Panc1 (cell line): Measurements from ENCODE around the gene PIP5K1C. TPM values are rescaled to one million over a fixed set of nuclear protein-coding genes. Genes with fewer than 3 reads are reported as not detected.

Source experiments
- ATAC-seq: fragments of 200-7000 bp; cut with Tn5 transposase; 2 replicates; pipeline ENCODE4 v1.9.1; 2020; ENCODE audit warnings: mild to moderate bottlenecking, moderate library complexity
- BruUV-seq: library from RNA; stranded (reverse); fragments of 400-500 nt; replicated peaks from 2 replicates; lab custom pipeline; 2021; lab: Mats Ljungman, UMichigan
- CTCF ChIA-PET: fragments of 300-600 bp; sonication (Branson Sonifier 250); formaldehyde crosslinking; loops from one replicate; lab custom pipeline; 2022; ENCODE audit warnings: antibody characterized with exemption; lab: Charles Lee
- POLR2A ChIA-PET: fragments of 300-600 bp; sonication (Branson Sonifier 250); formaldehyde crosslinking; loops from one replicate; lab custom pipeline; 2022; ENCODE audit warnings: antibody characterized with exemption; lab: Charles Lee
- DNase-seq: peaks from one replicate; pipeline ENCODE4 v3.0.0-alpha.2; 2010; ENCODE audit warnings: low read depth, low spot score
- H3K27ac ChIP-seq: 2 replicates; pipeline ENCODE4 v1.5.1; 2011; ENCODE audit warnings: mild to moderate bottlenecking, low read length, inconsistent platforms
- H3K27me3 ChIP-seq: fragments of 200-500 bp; sonication (Bioruptor generic); 2 replicates; pipeline ENCODE4 v1.6.0; 2014; ENCODE audit warnings: low read length, inconsistent platforms; ENCODE audit not compliant: control insufficient read depth, insufficient read depth
- H3K36me3 ChIP-seq: fragments of 200-500 bp; sonication (Bioruptor generic); 2 replicates; pipeline ENCODE4 v1.5.1; 2014; ENCODE audit warnings: inconsistent platforms, mild to moderate bottlenecking, low read length, moderate library complexity; ENCODE audit not compliant: control insufficient read depth, insufficient read depth
- H3K4me1 ChIP-seq: 2 replicates; pipeline ENCODE4 v1.5.1; 2011; ENCODE audit warnings: inconsistent platforms, mild to moderate bottlenecking, low read length, moderate library complexity; ENCODE audit not compliant: control insufficient read depth, insufficient read depth
- H3K4me3 ChIP-seq, 2 experiments: 2 replicates each; pipeline ENCODE4 v1.5.1; 2011 to 2012; ENCODE audit warnings: low read depth in 2 of 2, low read length in 2 of 2, mild to moderate bottlenecking in 2 of 2, inconsistent platforms in 1 of 2, moderate library complexity in 1 of 2
- H3K9me3 ChIP-seq: fragments of 200-500 bp; sonication (Bioruptor generic); 2 replicates; pipeline ENCODE4 v1.5.1; 2014; ENCODE audit warnings: low read depth, mild to moderate bottlenecking, inconsistent platforms, low read length, moderate library complexity; ENCODE audit not compliant: control insufficient read depth, insufficient read depth
- POLR2AphosphoS5 ChIP-seq: IDR thresholded peaks from 2 replicates; pipeline ENCODE4 v1.6.1; 2012; ENCODE audit warnings: mild to moderate bottlenecking, low read depth, low read length, moderate library complexity
- SIN3A ChIP-seq: IDR thresholded peaks from 2 replicates; pipeline ENCODE4 v1.6.1; 2012; ENCODE audit warnings: low read depth, mild to moderate bottlenecking, low read length, moderate library complexity, borderline replicate concordance; ENCODE audit not compliant: insufficient read depth
- TCF7L2 ChIP-seq: IDR thresholded peaks from 2 replicates; pipeline ENCODE4 v1.6.1; 2011; ENCODE audit warnings: mild to moderate bottlenecking, low read depth, low read length, inconsistent platforms
- in situ Hi-C: cut with HindIII; loops from 2 replicates; pipeline ENCODE4 v1.10.0; 2016; ENCODE audit warnings: low sequenced_read_pairs, low pct_unique_long_range_greater_than_20kb
- intact Hi-C: fragments of 100-400 bp; cut with micrococcal nuclease; formaldehyde crosslinking; loops from one replicate; pipeline ENCODE4 v1.10.0; 2022; ENCODE audit not compliant: unreplicated experiment
- total RNA-seq: library from RNA; stranded (reverse); gene quantifications from one replicate; pipeline ENCODE4 v1.2.1, GENCODE V29; 2021; ENCODE audit not compliant: unreplicated experiment
- TF ChIP-seq, protein P1 (sequence below): fragments of 450-650 bp; IDR thresholded peaks from 2 replicates; pipeline ENCODE4 v1.5.1; 2017; ENCODE audit warnings: mild to moderate bottlenecking
- TF ChIP-seq, protein P2 (sequence below), 2 experiments: IDR thresholded peaks; 2 replicates each; pipeline ENCODE4 v1.6.1; 2011 to 2012; ENCODE audit warnings: low read depth in 2 of 2, control low read depth in 1 of 2, low read length in 1 of 2, mild to moderate bottlenecking in 1 of 2, moderate library complexity in 1 of 2; ENCODE audit not compliant: insufficient read depth in 1 of 2

Gene PIP5K1C
- total RNA-seq, 1 experiment from 2014 or later, result 30.6 TPM

DNA sequence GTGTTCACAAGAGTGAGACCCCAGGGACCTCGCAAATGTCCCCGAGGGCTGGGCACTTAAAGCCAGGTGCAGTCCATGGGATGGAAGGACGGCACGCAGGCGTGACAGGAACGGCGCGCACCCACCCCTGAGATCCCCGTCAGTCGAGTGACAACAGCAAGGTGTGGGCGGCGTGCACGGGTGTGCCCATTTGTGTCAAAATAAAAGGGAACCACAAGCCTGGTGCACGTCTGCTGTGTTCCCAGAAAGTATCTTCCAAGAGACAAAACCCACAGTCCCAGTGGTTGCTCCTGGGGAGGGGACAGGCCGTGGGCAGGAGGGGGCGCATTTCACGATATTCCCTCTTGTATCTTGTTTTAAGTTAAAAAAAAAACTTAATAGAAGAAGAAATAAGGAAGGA is 58.0 kb downstream of the PIP5K1C start:
- Histone ChIP-seq H3K36me3 (no peaks in the 10 kb centered on the region), H3K4me1 (peaks cover 4% of the 10 kb centered on the region), H3K4me3 (no peak overlapping the region), H3K27me3 (no peaks in the 10 kb centered on the region), H3K9me3 (no peaks in the 10 kb centered on the region), H3K27ac (no peak overlapping the region)
- ChIA-PET CTCF (no interaction called here), POLR2A (interaction anchor here (0.6 to 0.7 kb wide), 2 partner anchors 13 to 17 kb away, joined by 4 read pairs; no protein-coding TSS in a partner anchor)
- intact Hi-C loops, result no loop called here
- TF ChIP-seq, protein P1, sequence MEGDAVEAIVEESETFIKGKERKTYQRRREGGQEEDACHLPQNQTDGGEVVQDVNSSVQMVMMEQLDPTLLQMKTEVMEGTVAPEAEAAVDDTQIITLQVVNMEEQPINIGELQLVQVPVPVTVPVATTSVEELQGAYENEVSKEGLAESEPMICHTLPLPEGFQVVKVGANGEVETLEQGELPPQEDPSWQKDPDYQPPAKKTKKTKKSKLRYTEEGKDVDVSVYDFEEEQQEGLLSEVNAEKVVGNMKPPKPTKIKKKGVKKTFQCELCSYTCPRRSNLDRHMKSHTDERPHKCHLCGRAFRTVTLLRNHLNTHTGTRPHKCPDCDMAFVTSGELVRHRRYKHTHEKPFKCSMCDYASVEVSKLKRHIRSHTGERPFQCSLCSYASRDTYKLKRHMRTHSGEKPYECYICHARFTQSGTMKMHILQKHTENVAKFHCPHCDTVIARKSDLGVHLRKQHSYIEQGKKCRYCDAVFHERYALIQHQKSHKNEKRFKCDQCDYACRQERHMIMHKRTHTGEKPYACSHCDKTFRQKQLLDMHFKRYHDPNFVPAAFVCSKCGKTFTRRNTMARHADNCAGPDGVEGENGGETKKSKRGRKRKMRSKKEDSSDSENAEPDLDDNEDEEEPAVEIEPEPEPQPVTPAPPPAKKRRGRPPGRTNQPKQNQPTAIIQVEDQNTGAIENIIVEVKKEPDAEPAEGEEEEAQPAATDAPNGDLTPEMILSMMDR, result no peak
- TF ChIP-seq SIN3A (no peak), POLR2AphosphoS5 (no peak), TCF7L2 (no peak)
- TF ChIP-seq, protein P2, sequence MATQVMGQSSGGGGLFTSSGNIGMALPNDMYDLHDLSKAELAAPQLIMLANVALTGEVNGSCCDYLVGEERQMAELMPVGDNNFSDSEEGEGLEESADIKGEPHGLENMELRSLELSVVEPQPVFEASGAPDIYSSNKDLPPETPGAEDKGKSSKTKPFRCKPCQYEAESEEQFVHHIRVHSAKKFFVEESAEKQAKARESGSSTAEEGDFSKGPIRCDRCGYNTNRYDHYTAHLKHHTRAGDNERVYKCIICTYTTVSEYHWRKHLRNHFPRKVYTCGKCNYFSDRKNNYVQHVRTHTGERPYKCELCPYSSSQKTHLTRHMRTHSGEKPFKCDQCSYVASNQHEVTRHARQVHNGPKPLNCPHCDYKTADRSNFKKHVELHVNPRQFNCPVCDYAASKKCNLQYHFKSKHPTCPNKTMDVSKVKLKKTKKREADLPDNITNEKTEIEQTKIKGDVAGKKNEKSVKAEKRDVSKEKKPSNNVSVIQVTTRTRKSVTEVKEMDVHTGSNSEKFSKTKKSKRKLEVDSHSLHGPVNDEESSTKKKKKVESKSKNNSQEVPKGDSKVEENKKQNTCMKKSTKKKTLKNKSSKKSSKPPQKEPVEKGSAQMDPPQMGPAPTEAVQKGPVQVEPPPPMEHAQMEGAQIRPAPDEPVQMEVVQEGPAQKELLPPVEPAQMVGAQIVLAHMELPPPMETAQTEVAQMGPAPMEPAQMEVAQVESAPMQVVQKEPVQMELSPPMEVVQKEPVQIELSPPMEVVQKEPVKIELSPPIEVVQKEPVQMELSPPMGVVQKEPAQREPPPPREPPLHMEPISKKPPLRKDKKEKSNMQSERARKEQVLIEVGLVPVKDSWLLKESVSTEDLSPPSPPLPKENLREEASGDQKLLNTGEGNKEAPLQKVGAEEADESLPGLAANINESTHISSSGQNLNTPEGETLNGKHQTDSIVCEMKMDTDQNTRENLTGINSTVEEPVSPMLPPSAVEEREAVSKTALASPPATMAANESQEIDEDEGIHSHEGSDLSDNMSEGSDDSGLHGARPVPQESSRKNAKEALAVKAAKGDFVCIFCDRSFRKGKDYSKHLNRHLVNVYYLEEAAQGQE (IDR thresholded peaks at IDR 0.05; ENCODE audit: insufficient read depth in 1 of 2, low read depth in 2 of 2, low read length in 1 of 2), result no peak
- ATAC-seq (no peak), DNase-seq (no peak)
- in situ Hi-C loops, result no loop called here
- no TSS peak for BruUV-seq

DNA sequence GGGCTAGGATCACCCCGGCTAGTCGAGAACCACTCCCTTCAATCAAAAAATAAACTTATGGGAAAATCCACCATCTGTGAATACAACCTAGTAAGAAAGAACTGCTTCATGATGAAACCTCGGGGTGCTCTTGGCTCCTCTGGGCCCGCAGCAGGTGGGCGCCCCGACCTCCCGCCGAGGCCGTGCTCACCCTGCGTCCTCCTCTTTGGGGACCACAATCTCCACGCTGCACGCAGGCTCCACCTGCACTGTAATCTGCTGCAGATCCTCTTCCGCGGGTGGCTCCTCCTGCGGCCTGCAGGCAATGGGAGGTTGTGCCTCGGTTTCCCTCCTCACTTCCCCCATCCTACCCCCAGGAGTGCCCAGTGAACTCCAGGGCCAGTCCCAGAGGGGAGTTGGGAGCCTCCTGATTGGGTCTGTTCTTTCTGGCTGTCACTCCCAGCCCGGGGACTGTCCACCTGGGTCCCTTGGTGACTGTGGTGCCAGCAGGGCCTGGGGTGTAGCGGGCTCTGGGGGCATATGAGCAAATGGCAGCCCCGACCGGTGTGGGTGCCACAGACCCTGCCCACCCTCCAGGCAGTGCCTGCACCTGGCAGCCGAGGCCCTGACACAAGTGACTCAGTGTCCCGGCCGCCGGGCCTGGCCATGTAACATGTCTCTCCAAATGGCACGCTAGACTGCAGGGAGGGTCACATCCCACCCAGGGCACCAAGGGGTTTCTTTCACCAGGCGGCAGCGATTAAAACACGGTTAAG is 58.6 kb downstream of the PIP5K1C start:
- H3K36me3 ChIP-seq, result no peaks in the 10 kb centered on the region
- ChIA-PET POLR2A (no interaction called here), CTCF (no interaction called here)
- H3K27ac ChIP-seq, result no peak overlapping the region
- no peak for TF ChIP-seq TCF7L2
- no peak for TF ChIP-seq POLR2AphosphoS5
- TF ChIP-seq SIN3A, result no peak
- no peak overlapping the region for H3K4me3 ChIP-seq
- intact Hi-C loops (no loop called here), in situ Hi-C loops (no loop called here)
- peaks cover 4% of the 10 kb centered on the region for H3K4me1 ChIP-seq
- ATAC-seq (no peak), DNase-seq (no peak)
- H3K9me3 ChIP-seq, result no peaks in the 10 kb centered on the region
- no peaks in the 10 kb centered on the region for H3K27me3 ChIP-seq
- BruUV-seq, result no TSS peak

DNA sequence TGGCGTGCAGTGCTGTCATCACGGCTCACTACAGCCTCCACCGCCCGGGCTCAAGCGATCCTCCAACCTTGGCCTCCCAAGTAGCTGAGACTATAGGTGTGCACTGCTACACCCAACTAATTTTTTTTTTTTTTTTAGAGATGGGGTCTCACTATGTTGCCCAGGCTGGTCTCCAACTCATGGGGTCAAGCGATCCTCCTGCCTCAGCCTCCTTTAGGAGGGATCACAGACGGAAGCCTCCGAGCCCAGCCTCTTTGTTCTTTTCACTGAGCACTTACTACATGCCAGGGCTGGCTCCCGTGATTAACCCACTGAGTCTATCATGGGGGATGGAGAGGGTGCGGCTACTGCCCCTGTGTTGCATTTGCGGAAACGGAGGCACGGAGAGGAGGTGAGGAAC is 60.8 kb downstream of the PIP5K1C start:
- in situ Hi-C loops, result no loop called here
- Histone ChIP-seq H3K4me3 (no peak overlapping the region), H3K4me1 (no peaks in the 10 kb centered on the region), H3K27ac (no peak overlapping the region), H3K36me3 (no peaks in the 10 kb centered on the region), H3K27me3 (no peaks in the 10 kb centered on the region), H3K9me3 (no peaks in the 10 kb centered on the region)
- ATAC-seq (no peak), DNase-seq (no peak)
- BruUV-seq, result no TSS peak
- intact Hi-C loops, result no loop called here
- TF ChIP-seq TCF7L2 (no peak), POLR2AphosphoS5 (no peak), SIN3A (no peak)
- TF ChIP-seq, protein P1, result no peak
- TF ChIP-seq, protein P2 (IDR thresholded peaks at IDR 0.05; ENCODE audit: insufficient read depth in 1 of 2, low read depth in 2 of 2, low read length in 1 of 2), result no peak
- ChIA-PET CTCF (no interaction called here), POLR2A (no interaction called here)
